OCI-LY3 (cell line): ENCODE data around the gene FAM185A.
"Not testable (repeated sequence)": the region's sequence is repeated elsewhere in the genome, so short reads cannot be mapped to it uniquely, and the experiment has no call there.

ENCODE experiments used
- H2AFZ ChIP-seq: fragments of 200-600, 300-600 bp; shearing (Covaris generic); 2 replicates; pipeline ENCODE4 v1.6.0; 2014; ENCODE audit warnings: antibody characterized with exemption, low read depth, low read length
- H3K27ac ChIP-seq: fragments of 200-600, 300-600 bp; sonication (generic); 2 replicates; pipeline ENCODE4 v1.5.1; 2014; ENCODE audit warnings: mild to moderate bottlenecking, low read length, moderate library complexity, mixed read lengths
- H3K27me3 ChIP-seq: fragments of 200-600, 300-600 bp; sonication (generic); 2 replicates; pipeline ENCODE4 v1.6.1; 2014; ENCODE audit warnings: low read depth, low read length, mixed read lengths
- H3K36me3 ChIP-seq: fragments of 200-600, 300-600 bp; sonication (generic); replicated peaks from 2 replicates; pipeline ENCODE3; 2014; ENCODE audit warnings: low read depth, low read length, mixed read lengths
- H3K4me1 ChIP-seq: fragments of 300-600, 200-600 bp; sonication (generic); 2 replicates; pipeline ENCODE4 v1.6.1; 2014; ENCODE audit warnings: low read length, mixed read lengths
- H3K4me2 ChIP-seq: fragments of 200-600, 300-600 bp; sonication (generic); 2 replicates; pipeline ENCODE4 v1.6.1; 2014; ENCODE audit warnings: low read length, mixed read lengths
- H3K4me3 ChIP-seq: fragments of 300-600, 200-600 bp; sonication (generic); 2 replicates; pipeline ENCODE4 v1.5.1; 2014; ENCODE audit warnings: antibody characterized with exemption, mild to moderate bottlenecking, low read length, moderate library complexity
- H3K79me2 ChIP-seq: fragments of 300-600, 200-600 bp; shearing (Covaris generic); 2 replicates; pipeline ENCODE4 v1.6.1; 2014; ENCODE audit warnings: mild to moderate bottlenecking, low read length, mixed read lengths
- H3K9ac ChIP-seq: fragments of 300-600, 200-600 bp; shearing (Covaris generic); 2 replicates; pipeline ENCODE4 v1.6.0; 2014; ENCODE audit warnings: mild to moderate bottlenecking, low read length, moderate library complexity
- H3K9me3 ChIP-seq: fragments of 200-600, 300-600 bp; shearing (Covaris generic); 2 replicates; pipeline ENCODE4 v1.6.1; 2014; ENCODE audit warnings: low read length, mixed read lengths; ENCODE audit not compliant: insufficient read depth
- H4K20me1 ChIP-seq: fragments of 200-600, 300-600 bp; sonication (generic); 2 replicates; pipeline ENCODE4 v1.6.1; 2016; ENCODE audit warnings: low read length, mixed read lengths; ENCODE audit not compliant: insufficient read depth

FAM185A gene

GRCh38 chr7:102748605-102749444 is at the start of gene FAM185A:
Gene FAM185A, plus strand, starts transcription at chr7:102748999. Its CDS starts 209 bp downstream, at chr7:102749208.
- H3K9ac ChIP-seq, result peak within 1 kb of the TSS; percentile 74
- not testable (repeated sequence) for H3K4me1 ChIP-seq, H3K9me3 ChIP-seq, H3K79me2 ChIP-seq, H3K36me3 ChIP-seq, H4K20me1 ChIP-seq, H3K27me3 ChIP-seq, H3K27ac ChIP-seq
- H3K4me2 ChIP-seq, result peak within 1 kb of the TSS; percentile 73
- peak within 1 kb of the TSS; percentile 81; the same call in 1 of the 2 replicates for H2AFZ ChIP-seq
- H3K4me3 ChIP-seq, result peak within 1 kb of the TSS; percentile 83

- not testable (repeated sequence) for H3K27me3 ChIP-seq, H4K20me1 ChIP-seq, H3K79me2 ChIP-seq, H3K9me3 ChIP-seq, H3K9ac ChIP-seq, H3K36me3 ChIP-seq, H2AFZ ChIP-seq
- H3K27ac ChIP-seq, result peak overlapping the region; percentile 22
- peak overlapping the region; percentile 59 for H3K4me3 ChIP-seq
- peaks cover 28% of the 10 kb centered on the region for H3K4me1 ChIP-seq
- H3K4me2 ChIP-seq, result peak overlapping the region; percentile 76
These were observed 35.6 kb upstream of the FAM185A start for GRCh38 chr7:102713011-102713690.

GRCh38 chr7:102713691-102714080 is 35.1 kb upstream of the FAM185A start:
- H2AFZ ChIP-seq, result not testable (repeated sequence)

DNA sequence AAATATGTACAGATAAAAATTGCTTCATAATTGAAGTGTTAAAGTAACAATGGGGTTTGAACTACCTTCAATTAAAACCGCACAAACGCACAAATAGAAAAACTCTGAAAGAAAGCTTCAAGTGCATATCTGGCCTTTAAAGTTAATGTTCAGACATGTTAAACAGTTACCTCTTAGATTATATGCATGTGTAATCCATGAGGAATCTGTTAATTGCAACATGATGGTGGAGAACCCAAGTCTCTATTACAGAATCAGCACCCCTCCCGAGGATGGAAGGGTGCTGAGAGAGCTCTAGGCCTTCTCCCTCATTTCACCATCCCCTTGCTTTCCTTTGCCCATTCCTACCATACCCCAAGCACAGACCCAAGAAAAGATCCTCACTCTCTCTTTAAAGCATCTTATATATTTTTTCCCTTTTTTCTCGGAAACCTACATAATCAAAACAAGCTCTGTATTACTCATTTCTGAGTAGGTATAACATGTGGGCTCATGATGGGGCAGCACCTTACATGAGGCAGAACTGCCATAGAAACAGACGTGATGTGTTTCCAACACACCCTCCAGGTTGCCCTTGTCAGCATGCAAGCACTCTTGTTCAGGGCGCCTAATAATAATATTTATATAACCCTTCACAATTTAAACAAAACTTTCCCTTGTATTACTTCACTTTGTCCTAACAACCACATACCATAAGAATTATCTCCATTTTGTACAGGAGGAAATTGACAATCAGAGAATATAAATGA is 33.9 kb upstream of the FAM185A start:
- not testable (repeated sequence) for H3K27ac ChIP-seq, H4K20me1 ChIP-seq, H3K79me2 ChIP-seq, H3K27me3 ChIP-seq, H3K9ac ChIP-seq, H3K9me3 ChIP-seq, H2AFZ ChIP-seq, H3K4me3 ChIP-seq, H3K36me3 ChIP-seq
- Histone ChIP-seq H3K4me2 (peak overlapping the region; percentile 56), H3K4me1 (peaks cover 28% of the 10 kb centered on the region)

More at GRCh38 chr7:102713691-102714080, 35.1 kb upstream of the FAM185A start:
- not testable (repeated sequence) for H3K36me3 ChIP-seq, H3K9ac ChIP-seq, H4K20me1 ChIP-seq, H3K27me3 ChIP-seq, H3K79me2 ChIP-seq, H3K9me3 ChIP-seq
- Histone ChIP-seq H3K27ac (peak overlapping the region; percentile 22), H3K4me2 (peak overlapping the region; percentile 76), H3K4me3 (peak overlapping the region; percentile 59), H3K4me1 (peaks cover 28% of the 10 kb centered on the region)

GRCh38 chr7:102715718-102716117 is 33.1 kb upstream of the FAM185A start:
- H3K4me3 ChIP-seq, H3K79me2 ChIP-seq, H4K20me1 ChIP-seq, H2AFZ ChIP-seq, H3K9me3 ChIP-seq, H3K27me3 ChIP-seq, H3K27ac ChIP-seq, H3K9ac ChIP-seq, H3K36me3 ChIP-seq: not testable (repeated sequence)
- Histone ChIP-seq H3K4me2 (peak overlapping the region; percentile 56), H3K4me1 (peaks cover 28% of the 10 kb centered on the region)

- H3K4me1 ChIP-seq, result peaks cover 20% of the 10 kb centered on the region
- H3K9ac ChIP-seq, H3K9me3 ChIP-seq, H3K4me2 ChIP-seq, H3K27ac ChIP-seq, H3K36me3 ChIP-seq, H4K20me1 ChIP-seq, H2AFZ ChIP-seq, H3K27me3 ChIP-seq, H3K4me3 ChIP-seq, H3K79me2 ChIP-seq: not testable (repeated sequence)
These were observed 30.3 kb upstream of the FAM185A start for GRCh38 chr7:102718491-102718890.

GRCh38 chr7:102726170-102726569 is 22.6 kb upstream of the FAM185A start:
- not testable (repeated sequence) for H4K20me1 ChIP-seq, H3K27ac ChIP-seq, H3K9ac ChIP-seq, H3K9me3 ChIP-seq, H3K4me1 ChIP-seq, H3K79me2 ChIP-seq, H3K27me3 ChIP-seq, H2AFZ ChIP-seq, H3K4me2 ChIP-seq, H3K4me3 ChIP-seq, H3K36me3 ChIP-seq

- H3K4me3 ChIP-seq, result not testable (repeated sequence)
These were observed 19.1 kb upstream of the FAM185A start for GRCh38 chr7:102729670-102730069.

GRCh38 chr7:102730431-102730830 is 18.4 kb upstream of the FAM185A start:
- H3K36me3 ChIP-seq, H3K4me2 ChIP-seq, H3K9ac ChIP-seq, H3K27ac ChIP-seq, H3K9me3 ChIP-seq, H3K79me2 ChIP-seq, H2AFZ ChIP-seq, H3K4me3 ChIP-seq, H3K4me1 ChIP-seq, H3K27me3 ChIP-seq, H4K20me1 ChIP-seq: not testable (repeated sequence)

More at GRCh38 chr7:102729670-102730069, 19.1 kb upstream of the FAM185A start:
- not testable (repeated sequence) for H3K27me3 ChIP-seq, H3K4me2 ChIP-seq, H3K36me3 ChIP-seq, H3K79me2 ChIP-seq, H3K27ac ChIP-seq, H4K20me1 ChIP-seq, H3K9me3 ChIP-seq, H3K4me1 ChIP-seq, H2AFZ ChIP-seq, H3K9ac ChIP-seq
